ENCODE results near the gene ZNF610. TPM values are rescaled to one million over a fixed set of nuclear protein-coding genes. Genes with fewer than 3 reads are reported as not detected.
A peak's percentile ranks its signal among the peaks of the same experiment; 100 is the strongest.
"Not testable (repeated sequence)": the region's sequence is repeated elsewhere in the genome, so short reads cannot be mapped to it uniquely, and the experiment has no call there.

Gene ZNF610
- total RNA-seq: under 1 TPM in 1 of 2 donors, not detected in 1; 0.78 TPM

GRCh38 chr19:52336117-52336790 lies at the start of gene ZNF610:
Gene ZNF610 (plus strand): TSS chr19:52336243. CDS start chr19:52349173, 12,930 bp downstream.
- Histone ChIP-seq H3K36me3 (replicated peaks in 1 of 2; ENCODE audit: insufficient read depth in 1 of 2, low read depth in 2 of 2) (no peaks in the 10 kb centered on the region), H3K27ac (peak within 1 kb of the TSS in 3 of 4 donors; percentile 32 to 77 (median 69)), H3K4me1 (peaks cover 6% of the 10 kb centered on the region), H3K9me3 (peaks cover 0 to 19% (median 0%) of the 10 kb centered on the region in 3 donors), H3K4me3 (peak within 1 kb of the TSS; percentile 25 to 55), H3K27me3 (no peaks in the 10 kb centered on the region)
- TF ChIP-seq CTCF (IDR thresholded peaks at IDR 0.05): no peak
- peak; percentile 35 to 77 (median 69) for TF ChIP-seq POLR2A (IDR thresholded peaks at IDR 0.05)
- 1% methylated on average over 25 to 55 of the region's 55 CpGs for WGBS, 2 donors
- DNase-seq (peak; percentile 82 to 89 (median 85)), ATAC-seq (peak; percentile 96)
- intact Hi-C loops (cut with DNase I): no loop called here

DNA sequence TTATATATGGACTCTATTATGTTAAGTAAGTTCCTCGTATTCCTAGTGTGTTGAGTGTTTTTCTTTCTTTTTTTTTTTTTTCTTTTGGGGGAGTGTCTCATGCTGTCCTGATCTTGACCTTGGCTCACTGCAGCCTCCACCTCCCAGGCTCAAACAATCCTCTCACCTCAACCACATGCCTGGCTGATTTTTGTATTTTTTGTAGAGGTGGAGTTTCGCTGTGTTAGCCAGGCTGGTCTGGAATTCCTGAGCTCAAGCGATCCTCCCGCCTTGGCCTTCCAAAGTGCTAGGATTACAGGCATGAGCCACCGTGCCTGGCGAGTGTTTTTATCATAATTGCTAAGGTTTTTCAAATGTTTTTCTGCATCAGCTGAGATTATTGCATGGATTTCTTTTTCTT lies 49.8 kb upstream of the ZNF610 start:
- Histone ChIP-seq H3K4me3 (no peak overlapping the region), H3K36me3 (replicated peaks in 1 of 2; ENCODE audit: insufficient read depth in 1 of 2, low read depth in 2 of 2) (peaks cover 19 to 35% of the 10 kb centered on the region in 2 donors), H3K27ac (no peak overlapping the region), H3K9me3 (no peaks in the 10 kb centered on the region), H3K4me1 (no peaks in the 10 kb centered on the region), H3K27me3 (no peaks in the 10 kb centered on the region)
- 92 to 94% methylated on average over 6 of the region's 6 CpGs for WGBS, 2 donors
- no peak for TF ChIP-seq CTCF (IDR thresholded peaks at IDR 0.05)
- no peak for TF ChIP-seq POLR2A (IDR thresholded peaks at IDR 0.05)
- ATAC-seq (no peak), DNase-seq (no peak)
- intact Hi-C loops (cut with DNase I): no loop called here

GRCh38 chr19:52291781-52292180 lies 44.3 kb upstream of the ZNF610 start:
- intact Hi-C loops (cut with DNase I): no loop called here
- H3K36me3 ChIP-seq (replicated peaks in 1 of 2; ENCODE audit: insufficient read depth in 1 of 2, low read depth in 2 of 2): peaks cover 8 to 11% of the 10 kb centered on the region in 2 donors

GRCh38 chr19:52292946-52293345 lies 43.1 kb upstream of the ZNF610 start:
- H3K4me3 ChIP-seq; intact Hi-C loops (cut with DNase I); DNase-seq; ATAC-seq; H3K9me3 ChIP-seq; H3K27ac ChIP-seq; H3K27me3 ChIP-seq: not testable (repeated sequence)
- Histone ChIP-seq H3K4me1 (peaks cover 12% of the 10 kb centered on the region), H3K36me3 (replicated peaks in 1 of 2; ENCODE audit: insufficient read depth in 1 of 2, low read depth in 2 of 2) (peaks cover 8 to 11% of the 10 kb centered on the region in 2 donors)
- 94 to 96% methylated on average over 6 of the region's 6 CpGs for WGBS, 2 donors

More at GRCh38 chr19:52291781-52292180, 44.3 kb upstream of the ZNF610 start:
- H3K4me3 ChIP-seq: no peak overlapping the region
- H3K27me3 ChIP-seq: no peaks in the 10 kb centered on the region
- DNase-seq: no peak
- peaks cover 9% of the 10 kb centered on the region for H3K4me1 ChIP-seq
- WGBS, 2 donors: 90 to 94% methylated on average over 3 of the region's 3 CpGs
- no peak overlapping the region for H3K27ac ChIP-seq
- ATAC-seq: no peak
- TF ChIP-seq CTCF (IDR thresholded peaks at IDR 0.05): no peak
- no peak for TF ChIP-seq POLR2A (IDR thresholded peaks at IDR 0.05)
- no peaks in the 10 kb centered on the region for H3K9me3 ChIP-seq

GRCh38 chr19:52296400-52296772 lies 39.7 kb upstream of the ZNF610 start:
- H3K4me1 ChIP-seq: peaks cover 16% of the 10 kb centered on the region
- peak overlapping the region in 3 of 4 donors; percentile 70 to 95 (median 84) for H3K27ac ChIP-seq
- no peaks in the 10 kb centered on the region for H3K27me3 ChIP-seq
- DNase-seq (no peak), ATAC-seq (peak; percentile 19)
- TF ChIP-seq CTCF (IDR thresholded peaks at IDR 0.05): no peak
- TF ChIP-seq POLR2A (IDR thresholded peaks at IDR 0.05): no peak
- no peaks in the 10 kb centered on the region for H3K9me3 ChIP-seq
- H3K36me3 ChIP-seq (replicated peaks in 1 of 2; ENCODE audit: insufficient read depth in 1 of 2, low read depth in 2 of 2): peaks cover 10% of the 10 kb centered on the region in 2 donors
- 11 to 14% methylated on average over 4 to 8 of the region's 8 CpGs for WGBS, 2 donors
- intact Hi-C loops (cut with DNase I): no loop called here
- H3K4me3 ChIP-seq: peak overlapping the region; percentile 27 to 53
